IMR-90 (cell line): ENCODE data around the gene RNF175. TPM values are rescaled to one million over a fixed set of nuclear protein-coding genes. Genes with fewer than 3 reads are reported as not detected.

ENCODE experiments used
- ATAC-seq: fragments of 200-7000 bp; cut with Tn5 transposase; 2 replicates; pipeline ENCODE4 v1.9.1; 2020; ENCODE audit warnings: low read depth, mild to moderate bottlenecking, moderate library complexity
- BruUV-seq: library from RNA; stranded (reverse); fragments of 400-500 nt; replicated peaks from 2 replicates; lab custom pipeline; 2021; lab: Mats Ljungman, UMichigan
- CTCF ChIA-PET: fragments of 300-600 bp; formaldehyde crosslinking; extraction: SDS; loops from one replicate; lab custom pipeline; 2021; ENCODE audit warnings: antibody characterized with exemption; lab: Yijun Ruan, JAX
- POLR2A ChIA-PET: fragments of 300-600 bp; sonication (Branson Sonifier 250); formaldehyde crosslinking; loops from one replicate; lab custom pipeline; 2022; ENCODE audit warnings: antibody characterized with exemption; ENCODE audit not compliant: unreplicated experiment; lab: Charles Lee
- DNase-seq: peaks from one replicate; pipeline ENCODE4 v3.0.0; 2013
- H2AFZ ChIP-seq: replicated peaks from 2 replicates; pipeline ENCODE3; 2013; ENCODE audit warnings: low read length, mild to moderate bottlenecking; ENCODE audit not compliant: poor library complexity
- H2AK5ac ChIP-seq: 2 replicates; pipeline ENCODE4 v1.6.1; 2013; ENCODE audit warnings: low read depth, low read length, inconsistent platforms
- H2AK9ac ChIP-seq: replicated peaks from 2 replicates; pipeline ENCODE3; 2013; ENCODE audit warnings: mild to moderate bottlenecking, low read depth, low read length, moderate library complexity; ENCODE audit not compliant: poor library complexity
- H2BK120ac ChIP-seq: 2 replicates; pipeline ENCODE4 v1.6.1; 2013; ENCODE audit warnings: low read depth, low read length, inconsistent platforms
- H2BK15ac ChIP-seq: 3 replicates; pipeline ENCODE4 v1.6.1; 2013; ENCODE audit warnings: low read depth, low read length, inconsistent platforms
- H2BK20ac ChIP-seq: 2 replicates; pipeline ENCODE4 v1.6.1; 2013; ENCODE audit warnings: low read depth, mild to moderate bottlenecking, inconsistent platforms, low read length, moderate library complexity
- H2BK5ac ChIP-seq: 2 replicates; pipeline ENCODE4 v1.6.1; 2013; ENCODE audit warnings: mild to moderate bottlenecking, low read depth, low read length, inconsistent platforms; ENCODE audit not compliant: poor library complexity, severe bottlenecking
- H3K14ac ChIP-seq: replicated peaks from 2 replicates; pipeline ENCODE4 v1.6.1; 2013; ENCODE audit warnings: low read depth, low read length, inconsistent platforms
- H3K18ac ChIP-seq: 2 replicates; pipeline ENCODE4 v1.6.1; 2013; ENCODE audit warnings: low read depth, low read length, control low read depth
- H3K23ac ChIP-seq: 2 replicates; pipeline ENCODE4 v1.6.1; 2013; ENCODE audit warnings: low read depth, low read length, inconsistent platforms
- H3K27ac ChIP-seq: 2 replicates; pipeline ENCODE4 v1.5.1; 2013; ENCODE audit warnings: mild to moderate bottlenecking, control low read depth, low read length; ENCODE audit not compliant: insufficient read depth
- H3K27me3 ChIP-seq: 2 replicates; pipeline ENCODE4 v1.6.1; 2013; ENCODE audit warnings: low read length; ENCODE audit not compliant: control insufficient read depth, insufficient read depth
- H3K36me3 ChIP-seq: 2 replicates; pipeline ENCODE4 v1.6.1; 2013; ENCODE audit warnings: low read length, mixed read lengths; ENCODE audit not compliant: control insufficient read depth, insufficient read depth
- H3K4ac ChIP-seq: 2 replicates; pipeline ENCODE4 v1.6.1; 2013; ENCODE audit warnings: low read depth, low read length, inconsistent platforms
- H3K4me1 ChIP-seq: 2 replicates; pipeline ENCODE4 v1.6.1; 2013; ENCODE audit warnings: low read length, mixed read lengths; ENCODE audit not compliant: control insufficient read depth, insufficient read depth
- H3K4me2 ChIP-seq: 2 replicates; pipeline ENCODE4 v1.6.1; 2013; ENCODE audit warnings: low read depth, mild to moderate bottlenecking, control low read depth, low read length, moderate library complexity
- H3K4me3 ChIP-seq: 2 replicates; pipeline ENCODE4 v1.5.1; 2013; ENCODE audit warnings: low read depth, mild to moderate bottlenecking, control low read depth, low read length, moderate library complexity; ENCODE audit not compliant: insufficient read depth
- H3K56ac ChIP-seq: 2 replicates; pipeline ENCODE4 v1.6.1; 2013; ENCODE audit warnings: low read length, inconsistent platforms; ENCODE audit not compliant: insufficient read depth; ENCODE audit errors: extremely low read depth
- H3K79me1 ChIP-seq, 2 experiments: 2 replicates each; pipeline ENCODE4 v1.6.1; 2013; ENCODE audit warnings: low read length in 2 of 2, inconsistent platforms in 1 of 2, low read depth in 1 of 2
- H3K9ac ChIP-seq: 2 replicates; pipeline ENCODE4 v1.6.1; 2013; ENCODE audit warnings: low read depth, low read length, control low read depth
- H3K9me1 ChIP-seq: 2 replicates; pipeline ENCODE4 v1.6.1; 2013; ENCODE audit warnings: low read length, inconsistent platforms; ENCODE audit not compliant: insufficient read depth
- H3K9me3 ChIP-seq: 2 replicates; pipeline ENCODE4 v1.6.1; 2013; ENCODE audit warnings: low read length; ENCODE audit not compliant: control insufficient read depth, insufficient read depth
- H4K20me1 ChIP-seq: 2 replicates; pipeline ENCODE4 v1.6.1; 2013; ENCODE audit warnings: low read length, inconsistent platforms; ENCODE audit not compliant: insufficient read depth
- H4K5ac ChIP-seq: 2 replicates; pipeline ENCODE4 v1.6.1; 2013; ENCODE audit warnings: mild to moderate bottlenecking, low read depth, low read length, control low read depth
- H4K8ac ChIP-seq, 2 experiments: 2 replicates each; pipeline ENCODE4 v1.6.1; 2013; ENCODE audit warnings: low read depth in 2 of 2, low read length in 2 of 2, control low read depth in 1 of 2, inconsistent platforms in 1 of 2
- H4K91ac ChIP-seq: 2 replicates; pipeline ENCODE4 v1.6.1; 2013; ENCODE audit warnings: low read depth, low read length, inconsistent platforms; ENCODE audit not compliant: insufficient read depth
- BHLHE40 ChIP-seq: fragments of 150-350 bp; IDR thresholded peaks from 2 replicates; pipeline ENCODE4 v1.6.1; 2016; ENCODE audit warnings: mild to moderate bottlenecking, low read depth, low read length
- CEBPB ChIP-seq: IDR thresholded peaks from 2 replicates; pipeline ENCODE4 v1.6.1; 2012; ENCODE audit warnings: low read depth, low read length, improper control_type of control experiment
- CHD1 ChIP-seq: IDR thresholded peaks from 2 replicates; pipeline ENCODE4 v1.6.1; 2012; ENCODE audit warnings: low read depth, low read length, improper control_type of control experiment
- CTCF ChIP-seq: conservative IDR thresholded peaks from 2 replicates; pipeline ENCODE4 v1.5.1; 2012; ENCODE audit warnings: mild to moderate bottlenecking, low read depth, low read length, improper control_type of control experiment
- ELK1 ChIP-seq: fragments of 150-350 bp; IDR thresholded peaks from 2 replicates; pipeline ENCODE4 v1.6.1; 2016; ENCODE audit warnings: low read depth, mild to moderate bottlenecking, low read length, moderate library complexity, borderline replicate concordance
- FOS ChIP-seq: fragments of 150-350 bp; IDR thresholded peaks from 2 replicates; pipeline ENCODE4 v1.6.1; 2016; ENCODE audit warnings: low read depth, low read length
- MAFK ChIP-seq: IDR thresholded peaks from 2 replicates; pipeline ENCODE4 v1.6.1; 2012; ENCODE audit warnings: low read depth, low read length, improper control_type of control experiment
- MAZ ChIP-seq: IDR thresholded peaks from 2 replicates; pipeline ENCODE4 v1.6.1; 2012; ENCODE audit warnings: low read depth, mild to moderate bottlenecking, low read length, improper control_type of control experiment, moderate library complexity, borderline replicate concordance
- MXI1 ChIP-seq: IDR thresholded peaks from 2 replicates; pipeline ENCODE4 v1.6.1; 2012; ENCODE audit warnings: low read depth, mild to moderate bottlenecking, low read length, moderate library complexity, borderline replicate concordance
- NFE2L2 ChIP-seq: fragments of 150-350 bp; IDR thresholded peaks from 2 replicates; pipeline ENCODE4 v1.6.1; 2016; ENCODE audit warnings: low read depth, mild to moderate bottlenecking, low read length
- POLR2A ChIP-seq: IDR thresholded peaks from 2 replicates; pipeline ENCODE4 v1.6.1; 2012; ENCODE audit warnings: mild to moderate bottlenecking, low read depth, low read length
- RAD21 ChIP-seq: IDR thresholded peaks from 2 replicates; pipeline ENCODE4 v1.6.1; 2012; ENCODE audit warnings: low read length, improper control_type of control experiment
- RCOR1 ChIP-seq: IDR thresholded peaks from 2 replicates; pipeline ENCODE4 v1.6.1; 2012; ENCODE audit warnings: mild to moderate bottlenecking, low read length, improper control_type of control experiment; ENCODE audit not compliant: insufficient replicate concordance
- RFX5 ChIP-seq: IDR thresholded peaks from 2 replicates; pipeline ENCODE4 v1.8.0; 2012; ENCODE audit warnings: low read depth, mild to moderate bottlenecking, low read length, moderate library complexity
- USF2 ChIP-seq: fragments of 150-350 bp; IDR thresholded peaks from 2 replicates; pipeline ENCODE4 v1.6.1; 2017; ENCODE audit warnings: mild to moderate bottlenecking, antibody characterized with exemption, low read length, low read depth
- WGBS, 2 experiments: methylation state at CpG; one replicate each; pipeline versions ENCODE4 v1.1.5 to v1.1.7; 2013; ENCODE audit warnings: missing lambda C conversion rate in 2 of 2; ENCODE audit not compliant: insufficient read length in 1 of 2; ENCODE audit errors: extremely low coverage in 2 of 2; 5-methylcytosine and 5-hydroxymethylcytosine counted together
- dilution Hi-C: fragments of 300-500 bp; cut with HindIII; formaldehyde crosslinking; loops from one replicate; pipeline ENCODE4 v1.14.3; 2018; ENCODE audit warnings: low sequenced_read_pairs; ENCODE audit not compliant: unreplicated experiment
- in situ Hi-C: fragments of 300-500 bp; cut with MboI; formaldehyde crosslinking; loops from 3 replicates; pipeline ENCODE4 v1.14.3; 2019; ENCODE audit warnings: low sequenced_read_pairs, inconsistent platforms, mixed read lengths
- intact Hi-C: fragments of 100-400 bp; cut with micrococcal nuclease; formaldehyde crosslinking; loops from 2 replicates; pipeline ENCODE4 v1.10.0; 2022
- polyA plus RNA-seq, 3 experiments: library from polyadenylated mRNA; depleted of rRNA; stranded (reverse); fragments of >200 nt; gene quantifications; 2 replicates each; pipeline ENCODE4 v1.2.3, GENCODE V29; 2012; ENCODE audit warnings: low replicate concordance in 1 of 3
- total RNA-seq: library from RNA; depleted of rRNA; stranded (reverse); fragments of >200 nt; gene quantifications from 2 replicates; pipeline ENCODE4 v1.2.3, GENCODE V29; 2012

RNF175 gene
- total and polyA plus RNA-seq, 2 of the 4 experiments (the other 2 are of a cell fraction): not detected

- intact Hi-C loops: no loop called here
Observed at GRCh38 chr4:153728660-153729059, 31.2 kb downstream of the RNF175 start.

More at GRCh38 chr4:153728660-153729059, 31.2 kb downstream of the RNF175 start:
- CTCF ChIA-PET: no interaction called here
- Histone ChIP-seq H3K9ac (no peak overlapping the region), H2AK5ac (no peak overlapping the region), H2AK9ac (no peak overlapping the region), H3K9me3 (no peaks in the 10 kb centered on the region), H2BK15ac (no peak overlapping the region), H2AFZ (no peak overlapping the region), H4K5ac (no peak overlapping the region), H3K4me3 (no peak overlapping the region), H3K27me3 (no peaks in the 10 kb centered on the region), H3K56ac (no peak overlapping the region), H2BK20ac (no peak overlapping the region), H4K8ac (no peak overlapping the region), H3K14ac (no peak overlapping the region), H4K91ac (no peak overlapping the region), H3K4me1 (no peaks in the 10 kb centered on the region), H3K4me2 (no peak overlapping the region), H4K20me1 (no peaks in the 10 kb centered on the region), H2BK120ac (no peak overlapping the region), H3K23ac (no peak overlapping the region), H3K27ac (no peak overlapping the region), H3K9me1 (no peaks in the 10 kb centered on the region), H3K18ac (no peak overlapping the region), H3K4ac (no peak overlapping the region), H3K36me3 (no peaks in the 10 kb centered on the region), H2BK5ac (no peak overlapping the region), H3K79me1 (no peaks in the 10 kb centered on the region)
- no peak for TF ChIP-seq POLR2A
- TF ChIP-seq CEBPB: no peak
- no peak for TF ChIP-seq USF2
- no peak for TF ChIP-seq RAD21
- no peak for TF ChIP-seq BHLHE40
- TF ChIP-seq RFX5: no peak
- no peak for TF ChIP-seq MAFK
- no peak for TF ChIP-seq CHD1
- no peak for TF ChIP-seq MXI1
- TF ChIP-seq ELK1: no peak
- TF ChIP-seq RCOR1: no peak
- no peak for TF ChIP-seq CTCF
- TF ChIP-seq MAZ: no peak
- no peak for TF ChIP-seq FOS
- TF ChIP-seq NFE2L2: no peak
- ATAC-seq (no peak), DNase-seq (no peak)
- POLR2A ChIA-PET: no interaction called here
- no TSS peak for BruUV-seq
- in situ Hi-C loops (no loop called here), dilution Hi-C loops (no loop called here)
- no CpG with 5 or more reads among the region's 4 CpGs for WGBS, 2 experiments
